LNCaP clone FGC (cell line): ENCODE data around the gene CRYBG3.

Source experiments
- DNase-seq: peaks from one replicate; pipeline ENCODE4 v3.0.0-alpha.2; 2011; ENCODE audit warnings: low read depth
- H3K4me3 ChIP-seq: 2 replicates; pipeline ENCODE4 v1.5.1; 2011; ENCODE audit warnings: mild to moderate bottlenecking, low read depth, low read length, control low read depth
- TF ChIP-seq, protein P1 (sequence below): IDR thresholded peaks from 2 replicates; pipeline ENCODE4 v1.5.1; 2012; ENCODE audit warnings: mild to moderate bottlenecking; ENCODE audit not compliant: control insufficient read depth, insufficient read depth; ENCODE audit errors: extremely low read depth

The CRYBG3 gene

DNA sequence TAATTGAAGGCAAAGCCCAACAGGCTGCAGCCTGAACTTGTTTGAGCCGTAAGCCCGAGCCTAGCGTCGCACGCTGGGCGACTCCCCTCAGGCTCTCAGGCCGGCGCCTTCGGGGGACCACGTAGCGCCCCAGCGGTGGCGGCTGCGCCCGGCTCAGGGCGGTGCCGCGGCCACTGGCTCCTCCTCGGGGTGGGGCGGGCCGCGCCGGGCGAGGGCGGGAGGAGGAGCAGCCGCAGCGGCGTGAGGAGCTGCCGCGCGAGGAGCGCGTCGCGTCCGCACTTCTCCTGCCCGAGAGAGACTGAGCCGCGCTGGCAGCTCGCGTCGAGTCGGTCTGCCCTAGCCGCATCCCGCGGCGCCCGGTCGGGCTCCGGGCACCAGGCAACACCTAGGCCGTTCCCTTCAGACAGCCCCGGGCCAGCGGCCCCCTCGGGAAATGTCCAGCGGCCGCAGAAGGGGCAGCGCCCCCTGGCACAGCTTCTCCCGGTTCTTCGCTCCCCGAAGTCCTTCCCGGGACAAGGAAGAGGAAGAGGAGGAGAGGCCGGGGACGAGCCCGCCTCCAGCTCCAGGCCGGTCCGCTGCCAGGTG lies at the start of gene CRYBG3:
Gene CRYBG3 (plus strand): TSS at position 238 of the 585 bp plus-strand sequence. CDS start 196 bp downstream, at position 434.
- DNase-seq: peak; percentile 26
- TF ChIP-seq, protein P1, sequence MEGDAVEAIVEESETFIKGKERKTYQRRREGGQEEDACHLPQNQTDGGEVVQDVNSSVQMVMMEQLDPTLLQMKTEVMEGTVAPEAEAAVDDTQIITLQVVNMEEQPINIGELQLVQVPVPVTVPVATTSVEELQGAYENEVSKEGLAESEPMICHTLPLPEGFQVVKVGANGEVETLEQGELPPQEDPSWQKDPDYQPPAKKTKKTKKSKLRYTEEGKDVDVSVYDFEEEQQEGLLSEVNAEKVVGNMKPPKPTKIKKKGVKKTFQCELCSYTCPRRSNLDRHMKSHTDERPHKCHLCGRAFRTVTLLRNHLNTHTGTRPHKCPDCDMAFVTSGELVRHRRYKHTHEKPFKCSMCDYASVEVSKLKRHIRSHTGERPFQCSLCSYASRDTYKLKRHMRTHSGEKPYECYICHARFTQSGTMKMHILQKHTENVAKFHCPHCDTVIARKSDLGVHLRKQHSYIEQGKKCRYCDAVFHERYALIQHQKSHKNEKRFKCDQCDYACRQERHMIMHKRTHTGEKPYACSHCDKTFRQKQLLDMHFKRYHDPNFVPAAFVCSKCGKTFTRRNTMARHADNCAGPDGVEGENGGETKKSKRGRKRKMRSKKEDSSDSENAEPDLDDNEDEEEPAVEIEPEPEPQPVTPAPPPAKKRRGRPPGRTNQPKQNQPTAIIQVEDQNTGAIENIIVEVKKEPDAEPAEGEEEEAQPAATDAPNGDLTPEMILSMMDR: peak; percentile 20; the same call in 1 of the 2 replicates
- H3K4me3 ChIP-seq: peak within 1 kb of the TSS; percentile 79

DNA sequence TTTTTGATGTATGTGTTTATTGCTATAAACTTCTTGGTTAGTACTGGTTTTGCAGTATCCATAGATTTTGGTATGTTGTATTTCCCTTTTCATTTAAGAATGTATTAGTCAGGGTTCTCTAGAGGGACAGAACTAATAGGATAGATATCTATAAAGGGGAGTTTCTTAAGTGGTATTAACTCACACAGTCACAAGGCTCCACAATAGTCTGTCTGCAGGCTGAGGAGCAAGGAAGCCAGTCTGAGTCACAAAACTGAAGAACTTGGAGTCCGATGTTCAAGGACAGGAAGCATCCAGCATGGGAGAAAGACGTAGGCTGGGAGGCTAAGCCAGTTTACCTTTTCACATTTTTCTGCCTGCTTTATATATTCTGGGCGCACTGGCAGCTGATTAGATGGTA lies 48.9 kb upstream of the CRYBG3 start:
- no peak for DNase-seq
- H3K4me3 ChIP-seq: no peak overlapping the region
- TF ChIP-seq, protein P1: no peak

DNA sequence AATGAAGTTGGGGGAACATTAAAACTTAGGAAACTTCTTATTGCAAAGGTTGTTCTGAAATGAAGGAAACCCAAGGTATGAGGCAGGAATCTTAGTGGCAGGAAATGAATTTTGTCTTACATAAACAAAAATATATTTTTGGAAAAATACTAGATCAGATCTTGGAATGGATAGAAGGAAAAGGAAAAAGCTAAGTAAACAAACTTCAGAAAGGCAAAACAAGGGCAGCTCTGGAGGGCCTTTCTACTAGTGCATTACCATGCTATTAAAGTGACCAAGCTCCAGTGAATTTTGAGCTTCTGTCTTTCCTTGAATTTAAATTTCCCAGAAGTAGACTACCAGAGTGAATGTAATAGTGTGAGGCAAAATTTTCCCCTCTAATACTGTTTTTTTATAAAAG lies 43.7 kb upstream of the CRYBG3 start:
- no peak overlapping the region for H3K4me3 ChIP-seq
- no peak for DNase-seq
- TF ChIP-seq, protein P1: no peak

DNA sequence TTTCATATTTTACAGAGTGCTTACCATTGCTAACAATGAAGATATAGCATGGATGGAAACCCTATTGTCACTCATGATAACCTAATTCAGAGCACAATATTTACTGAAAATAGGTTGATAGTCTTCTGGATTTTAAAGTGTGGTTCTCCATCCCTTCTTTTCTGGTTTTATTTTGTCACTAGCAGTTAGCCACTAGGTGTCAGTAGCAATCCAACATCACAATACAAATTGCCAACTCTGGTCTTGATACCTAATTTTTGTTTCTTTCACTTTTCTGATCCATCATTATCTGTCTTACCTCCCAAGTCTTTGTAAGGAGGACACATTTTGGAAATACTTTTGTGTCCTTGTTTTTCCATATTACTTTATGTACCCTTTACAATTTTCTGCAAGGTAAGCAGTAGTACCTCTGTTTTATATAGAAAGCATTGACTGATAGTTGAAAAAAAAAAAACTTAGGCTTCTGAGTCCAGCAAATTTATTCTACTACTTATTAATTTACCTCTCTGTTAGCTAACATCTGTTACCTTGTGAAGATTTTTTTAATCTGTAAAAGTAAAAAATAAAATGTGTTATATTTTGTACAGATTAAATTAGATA lies 28.3 kb upstream of the CRYBG3 start:
- peak; percentile 50 for DNase-seq
- TF ChIP-seq, protein P1: peak; percentile 77
- H3K4me3 ChIP-seq: no peak overlapping the region

DNA sequence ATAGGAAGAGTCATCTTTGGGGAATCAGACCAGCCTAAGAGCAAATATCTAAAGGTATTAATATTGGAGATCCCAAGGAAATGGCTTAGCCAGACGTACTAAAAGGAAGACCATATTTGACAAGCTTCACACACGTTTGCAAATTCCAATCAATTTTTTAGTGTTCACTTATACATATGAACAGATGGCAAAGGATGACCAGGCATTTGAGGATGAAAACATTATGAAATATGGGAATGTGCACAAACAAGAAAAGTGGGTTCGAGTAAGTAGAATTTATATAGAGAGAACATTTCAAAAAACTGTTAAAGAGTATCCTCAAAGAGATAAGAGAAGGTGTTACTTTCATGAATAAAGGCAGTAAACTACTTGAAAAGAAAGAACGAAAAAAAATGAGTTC lies 25.9 kb upstream of the CRYBG3 start:
- H3K4me3 ChIP-seq: no peak overlapping the region
- no peak for DNase-seq
- TF ChIP-seq, protein P1: no peak

DNA sequence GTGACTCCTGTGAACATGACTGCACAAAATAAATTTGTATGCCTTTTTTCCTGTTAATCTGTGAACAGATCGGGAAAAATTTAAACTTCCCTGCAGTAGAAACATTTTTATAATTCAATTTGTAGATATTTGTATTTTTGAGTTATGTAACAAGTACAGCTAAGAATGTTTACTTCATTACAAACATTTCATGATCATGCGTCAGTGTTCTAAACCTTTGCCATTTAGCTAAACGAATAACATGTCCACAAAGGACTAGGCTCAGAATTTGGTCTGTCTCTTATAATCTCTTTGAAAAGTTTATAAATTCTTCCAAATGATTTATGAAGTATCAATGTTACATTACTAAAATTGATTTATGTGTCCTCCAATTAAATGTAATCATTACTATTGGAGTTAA lies 17.3 kb upstream of the CRYBG3 start:
- no peak overlapping the region for H3K4me3 ChIP-seq
- TF ChIP-seq, protein P1: no peak
- DNase-seq: no peak
